Transverse colon (tissue), 4 donors: Measurements from ENCODE around the gene DCAF6.

Source experiments
- CTCF ChIP-seq, 5 experiments: fragments of 200-600 bp in 3 of 5; fragments of 450-650 bp in 2 of 5; sonication (generic) in 3 of 5; IDR thresholded peaks; 1 replicate in 2 of 5; 2 replicates in 3 of 5; pipeline ENCODE4 v1.5.1; 2016 to 2017; ENCODE audit warnings: antibody characterized with exemption in 5 of 5, inconsistent platforms in 3 of 5, mild to moderate bottlenecking in 2 of 5, moderate library complexity in 1 of 5
- POLR2A ChIP-seq: fragments of 450-650 bp; IDR thresholded peaks from one replicate; pipeline ENCODE4 v1.6.1; 2016; ENCODE audit warnings: antibody characterized with exemption, mild to moderate bottlenecking, moderate library complexity
- POLR2AphosphoS5 ChIP-seq, 3 donors: sonication (generic); formaldehyde crosslinking; IDR thresholded peaks; one replicate each; pipeline ENCODE4 v1.6.1; 2016; ENCODE audit warnings: antibody characterized with exemption in 3 of 3

- TF ChIP-seq CTCF (IDR thresholded peaks at IDR 0.05), result no peak
- TF ChIP-seq POLR2A, result no peak
- TF ChIP-seq POLR2AphosphoS5 (IDR thresholded peaks at IDR 0.05), result no peak
Measured at GRCh38 chr1:168057921-168058320, 121.4 kb downstream of the DCAF6 start.
